ENCODE data around the gene SOS1.

- TF ChIP-seq CTCF (conservative IDR thresholded peaks at IDR 0.05 in 1 of 2, IDR thresholded peaks at IDR 0.05 in 1 of 2; ENCODE audit: extremely low read depth in 1 of 2, insufficient read depth in 1 of 2, low read depth in 1 of 2, low read length in 2 of 2) (no peak), EZH2 (IDR thresholded peaks at IDR 0.05; ENCODE audit: borderline replicate concordance, low read length) (no peak)
Measured at GRCh38 chr2:39123436-39123999, 2.7 kb upstream of the SOS1 start.
